HG03139 (cell line): ENCODE data around the gene PUM1.
"Not testable (repeated sequence)": the region's sequence is repeated elsewhere in the genome, so short reads cannot be mapped to it uniquely, and the experiment has no call there.

Experiments
- ATAC-seq: cut with Tn5 transposase; IDR thresholded peaks from one replicate; pipeline ENCODE4 v1.9.1; 2021; ENCODE audit not compliant: unreplicated experiment

The PUM1 gene

DNA sequence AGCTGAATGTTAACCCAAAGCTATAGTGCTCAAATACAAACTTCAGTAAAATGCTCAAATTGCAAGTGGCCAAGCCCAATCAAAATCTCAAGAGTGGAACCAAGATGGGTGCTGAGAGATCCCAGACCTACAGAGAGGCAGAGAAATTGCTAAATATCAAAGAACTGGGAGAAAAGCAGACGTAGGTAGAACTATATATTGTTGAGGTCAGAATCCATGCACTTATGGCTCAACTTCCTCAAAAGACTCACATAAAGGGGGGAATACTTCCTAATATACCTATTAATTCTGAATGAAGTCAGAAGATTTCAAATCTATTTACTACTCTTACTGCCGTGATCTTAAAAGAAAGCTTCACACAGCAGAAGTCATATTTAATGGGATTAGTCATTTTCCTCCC is 65.2 kb downstream of the PUM1 start:
- ATAC-seq: no peak

- ATAC-seq: no peak
These were observed 66.6 kb downstream of the PUM1 start for GRCh38 chr1:30998887-30999286.

DNA sequence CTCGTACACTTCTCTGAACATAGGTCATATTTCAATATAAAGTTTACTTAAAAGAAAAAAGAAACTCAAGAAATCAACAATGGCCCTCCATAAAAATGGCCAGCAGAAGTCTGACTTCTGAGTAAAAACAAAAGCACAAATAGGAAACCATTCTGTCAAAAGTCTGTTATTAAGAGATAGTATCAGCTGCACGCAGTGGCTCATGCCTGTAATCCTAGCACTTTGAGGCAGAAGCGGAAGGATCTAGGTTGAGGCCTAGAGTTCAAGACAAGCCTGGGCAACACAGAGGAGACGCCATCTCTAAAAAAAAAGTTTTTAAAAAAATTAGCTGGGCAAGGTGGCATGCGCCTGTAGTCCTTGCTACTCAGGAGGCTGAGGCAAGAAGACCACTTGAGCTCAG is 67.3 kb downstream of the PUM1 start:
- no peak for ATAC-seq

DNA sequence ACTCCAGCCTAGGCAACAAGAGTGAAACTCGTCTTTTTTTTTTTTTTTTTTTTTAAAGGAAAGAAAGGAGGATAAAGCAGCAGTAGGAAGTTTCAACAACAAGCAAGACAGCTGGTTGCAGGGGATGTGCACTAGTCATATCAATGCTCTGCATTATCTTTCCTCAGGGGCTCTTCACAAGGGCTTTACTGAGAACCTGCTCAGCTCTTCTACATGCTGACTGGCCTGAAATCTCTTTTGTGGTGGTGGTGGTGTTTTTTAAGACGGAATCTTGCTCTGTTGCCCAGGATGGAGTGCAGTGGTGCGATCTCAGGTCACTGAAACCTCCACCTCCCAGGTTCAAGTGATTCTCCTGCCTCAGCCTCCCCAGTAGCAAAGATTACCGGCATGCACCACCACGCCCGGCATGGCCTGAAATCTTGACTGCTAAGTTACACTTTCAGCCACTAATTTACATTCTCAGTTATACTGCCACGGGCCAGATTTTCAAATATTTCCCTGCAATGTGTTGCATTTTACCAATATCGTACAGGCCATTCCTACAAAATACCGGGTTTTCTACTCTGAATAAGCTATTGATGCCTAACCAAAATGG is 68.0 kb downstream of the PUM1 start:
- no peak for ATAC-seq

DNA sequence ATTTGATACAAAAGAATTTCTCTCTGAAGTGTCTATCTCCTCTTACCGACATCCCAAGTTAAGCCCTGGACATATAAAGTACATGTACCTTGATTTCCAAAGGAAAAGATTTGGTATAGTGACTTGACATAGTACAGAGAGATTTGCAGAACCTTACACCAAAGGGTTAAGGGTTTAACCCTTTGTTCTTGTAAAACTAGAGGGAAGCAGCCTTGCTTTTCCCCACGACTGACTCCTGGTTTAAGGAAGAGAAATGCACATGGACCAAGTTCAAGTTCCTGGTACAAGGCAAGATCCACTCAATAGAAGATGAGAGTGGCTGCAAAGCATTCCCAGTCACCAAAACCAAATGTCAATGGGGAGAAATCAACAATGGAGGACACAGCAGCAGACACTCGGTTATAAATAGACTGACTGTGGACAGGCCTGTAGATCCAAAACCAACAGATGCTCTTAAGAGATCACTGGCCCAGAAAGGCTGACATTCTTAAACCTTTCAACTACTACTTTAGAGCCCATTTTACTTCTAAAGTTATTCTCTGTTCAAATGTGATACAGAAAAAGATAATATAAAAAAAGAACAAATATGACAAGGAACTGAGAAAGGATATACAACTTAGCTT is 69.4 kb downstream of the PUM1 start:
- ATAC-seq: no peak

DNA sequence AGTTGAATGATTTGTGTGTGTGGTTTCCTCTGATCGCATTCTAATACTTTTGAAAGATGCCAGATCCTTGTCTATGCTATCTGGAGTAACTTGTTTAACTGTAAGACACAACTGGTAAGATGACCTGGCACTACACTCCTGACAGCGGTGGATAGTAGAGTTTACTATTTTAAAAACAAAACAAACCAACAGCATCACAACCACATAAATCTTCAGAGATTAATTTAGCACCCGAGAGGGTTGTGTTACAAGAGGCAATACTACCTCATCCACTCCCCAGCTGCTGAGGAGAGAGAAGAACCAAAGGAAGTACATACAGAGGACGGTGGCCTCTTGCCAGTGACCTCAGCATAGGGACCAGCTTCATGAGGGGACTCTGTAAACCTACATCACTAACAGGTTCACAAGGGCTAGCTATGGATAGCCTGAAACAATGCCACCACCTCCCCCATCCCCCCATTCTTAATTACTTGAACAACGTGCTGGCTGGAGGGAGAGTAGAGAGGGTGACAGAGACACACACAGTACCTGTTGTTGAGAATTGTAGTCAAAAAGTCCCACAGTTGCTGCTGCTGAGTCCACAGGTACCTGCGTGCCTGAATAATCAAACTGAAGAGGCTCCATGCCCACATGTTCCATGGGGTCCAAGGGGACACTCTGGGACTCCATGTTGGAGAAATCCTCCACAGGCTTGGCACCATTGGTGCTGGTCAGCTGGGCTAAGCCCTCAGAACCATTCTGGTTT is 73.5 kb downstream of the PUM1 start:
- no peak for ATAC-seq

DNA sequence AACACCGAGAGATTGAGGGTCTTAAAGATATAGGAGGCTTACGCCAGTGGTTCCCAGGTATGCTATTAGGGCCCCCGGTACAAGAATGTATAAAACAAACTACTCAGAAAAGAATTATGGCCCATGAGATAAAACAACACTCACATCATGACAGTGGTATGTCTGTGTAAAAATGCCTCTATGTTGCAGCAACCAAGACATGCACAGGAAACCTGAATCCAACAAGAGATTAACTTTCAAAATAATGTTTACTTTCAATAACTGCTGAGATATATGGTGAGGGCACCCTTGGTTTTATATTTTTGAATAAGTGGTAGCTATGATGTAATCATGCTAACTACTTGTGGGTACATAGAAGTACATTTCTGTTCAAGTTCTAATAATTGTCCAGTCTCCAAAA is 74.9 kb downstream of the PUM1 start:
- no peak for ATAC-seq

DNA sequence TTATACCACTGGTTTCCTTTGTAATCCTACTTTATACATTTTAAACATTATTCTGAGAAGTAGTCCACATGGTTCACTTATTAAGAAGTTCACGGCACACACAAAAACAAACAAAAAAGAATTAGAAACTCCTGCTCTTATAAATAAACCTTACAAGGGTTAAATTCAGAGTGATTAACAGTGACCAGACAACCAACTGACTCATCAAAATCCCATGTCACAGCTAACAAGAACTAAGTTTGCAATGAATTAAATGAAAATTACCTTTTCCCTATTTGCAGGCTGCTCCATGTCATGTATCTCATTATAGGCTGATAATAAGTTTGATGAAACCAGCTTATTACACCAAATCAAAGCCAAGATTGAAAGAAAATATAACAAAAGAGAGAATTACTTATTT is 77.5 kb downstream of the PUM1 start:
- no peak for ATAC-seq

DNA sequence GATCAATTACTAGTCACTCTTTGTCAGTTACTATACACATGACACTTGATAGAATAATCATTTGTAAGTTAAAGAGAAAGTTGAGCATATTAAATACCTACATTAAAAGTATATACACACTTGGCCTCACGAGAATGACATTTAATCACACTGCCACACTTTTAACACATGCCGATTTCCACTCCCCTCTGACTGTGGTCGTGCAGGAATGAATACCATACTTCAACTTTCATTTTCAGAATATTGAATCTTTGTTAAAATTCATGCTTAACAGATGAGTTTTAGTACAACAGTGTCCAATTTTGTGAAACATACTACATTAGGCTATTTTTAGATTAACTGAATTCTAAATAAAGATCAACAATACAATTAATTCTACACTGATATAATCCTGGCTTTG is 78.8 kb downstream of the PUM1 start:
- no peak for ATAC-seq

DNA sequence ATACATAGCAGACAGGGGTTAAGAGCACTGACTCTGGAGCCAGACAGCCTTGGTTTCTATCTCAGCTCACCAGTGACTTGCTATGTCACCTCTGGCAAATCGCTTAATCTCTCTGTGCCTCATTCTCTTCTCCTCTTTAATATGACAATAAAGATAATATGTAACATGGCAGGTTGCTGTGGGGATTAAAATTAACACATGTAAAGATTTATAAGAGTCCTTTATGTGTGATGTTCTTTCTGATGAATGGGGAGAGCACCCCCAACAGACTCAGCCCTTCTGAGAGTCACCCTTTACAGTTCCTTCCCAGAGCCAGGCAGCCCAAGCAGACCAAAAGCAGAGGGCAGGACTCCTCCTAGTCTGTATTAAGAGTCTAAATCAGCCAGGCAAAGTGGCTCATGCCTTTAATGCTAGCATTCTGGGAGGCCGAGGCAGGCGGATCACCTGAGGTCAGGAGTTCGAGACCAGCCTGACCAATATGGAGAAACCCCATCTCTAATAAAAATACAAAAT is 80.5 kb downstream of the PUM1 start:
- ATAC-seq: no peak

- no peak for ATAC-seq
These were observed 81.2 kb downstream of the PUM1 start for GRCh38 chr1:30984165-30984889.

DNA sequence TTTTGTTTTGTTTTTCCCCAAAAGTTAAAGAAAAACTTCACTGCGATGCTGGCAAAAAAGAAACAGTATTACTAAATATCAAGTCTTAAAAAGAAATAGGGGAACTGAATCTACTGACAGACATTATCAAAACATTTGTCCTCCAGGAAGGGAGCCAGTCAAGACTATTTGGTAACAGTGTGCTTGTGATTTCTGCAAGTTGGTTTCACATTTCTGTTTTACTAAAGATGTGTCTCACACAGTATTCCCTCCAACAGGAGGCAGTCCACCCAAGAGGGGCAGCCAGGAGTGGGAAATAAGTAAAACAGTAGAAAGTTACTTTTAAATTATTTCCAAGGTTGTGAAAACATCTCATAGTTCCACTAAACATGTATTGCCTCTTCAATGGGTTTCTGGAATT is 82.6 kb downstream of the PUM1 start:
- ATAC-seq: no peak

GRCh38 chr1:30982431-30982830 is 83.1 kb downstream of the PUM1 start:
- ATAC-seq: no peak

GRCh38 chr1:30981172-30981571 is 84.3 kb downstream of the PUM1 start:
- ATAC-seq: no peak

- no peak for ATAC-seq
These were observed 88.0 kb downstream of the PUM1 start for GRCh38 chr1:30977511-30977910.

- ATAC-seq: no peak
These were observed 88.4 kb downstream of the PUM1 start for GRCh38 chr1:30977105-30977504.

- no peak for ATAC-seq
These were observed 89.4 kb downstream of the PUM1 start for GRCh38 chr1:30976143-30976542.

- no peak for ATAC-seq
These were observed 90.3 kb downstream of the PUM1 start for GRCh38 chr1:30975217-30975616.

- ATAC-seq: no peak
These were observed 91.0 kb downstream of the PUM1 start for GRCh38 chr1:30974536-30974935.

DNA sequence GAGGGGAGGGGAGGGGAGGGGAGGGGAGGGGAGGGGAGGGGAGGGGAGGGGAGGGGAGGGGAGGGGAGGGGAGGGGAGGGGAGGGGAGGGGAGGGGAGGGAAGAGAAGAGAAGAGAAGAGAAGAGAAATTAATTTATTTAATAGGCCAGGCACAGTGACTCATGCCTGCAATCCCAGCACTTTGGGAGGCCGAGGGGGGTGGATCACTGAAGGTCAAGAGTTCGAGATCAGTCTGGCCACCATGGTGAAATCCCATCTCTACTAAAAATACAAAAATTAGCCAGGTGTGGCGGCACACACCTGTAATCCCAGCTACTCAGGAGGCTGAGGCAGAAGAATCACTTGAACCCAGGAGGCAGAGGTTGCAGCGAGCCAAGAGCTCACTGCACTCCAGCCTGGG is 93.2 kb downstream of the PUM1 start:
- ATAC-seq: not testable (repeated sequence)

DNA sequence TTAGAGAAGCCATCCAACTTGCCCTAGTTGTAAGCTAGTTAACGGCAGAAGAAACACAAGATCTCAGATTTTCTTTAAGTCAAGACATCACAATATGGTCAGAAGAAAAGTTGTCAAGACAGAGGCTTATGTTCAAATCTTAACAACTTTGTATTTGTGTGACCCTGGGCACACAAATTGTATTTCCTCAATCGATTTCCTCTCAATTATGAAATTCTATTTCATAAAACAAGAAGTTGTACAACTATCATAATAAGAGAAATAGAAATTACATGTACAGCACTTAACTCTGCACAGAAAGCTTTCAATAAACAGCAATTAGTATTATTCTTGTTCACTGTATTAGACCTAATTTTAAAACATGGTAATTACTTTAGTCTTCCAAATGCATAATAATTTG is 94.0 kb downstream of the PUM1 start:
- ATAC-seq: no peak

GRCh38 chr1:30969903-30970302 is 95.6 kb downstream of the PUM1 start:
- ATAC-seq: no peak
